B cell (primary cell): ENCODE results near the gene NOL4L.

Experiments
- EZH2 ChIP-seq: IDR thresholded peaks from 2 replicates; pipeline ENCODE4 v1.6.1; 2012; ENCODE audit warnings: borderline replicate concordance, low read depth, mild to moderate bottlenecking, moderate library complexity, low read length; ENCODE audit not compliant: insufficient read depth, poor library complexity, severe bottlenecking
- TF ChIP-seq, protein P1 (sequence below): fragments of 200-600 bp; IDR thresholded peaks from one replicate; pipeline ENCODE4 v1.8.0; 2022; ENCODE audit warnings: antibody characterized with exemption, mild to moderate bottlenecking

DNA sequence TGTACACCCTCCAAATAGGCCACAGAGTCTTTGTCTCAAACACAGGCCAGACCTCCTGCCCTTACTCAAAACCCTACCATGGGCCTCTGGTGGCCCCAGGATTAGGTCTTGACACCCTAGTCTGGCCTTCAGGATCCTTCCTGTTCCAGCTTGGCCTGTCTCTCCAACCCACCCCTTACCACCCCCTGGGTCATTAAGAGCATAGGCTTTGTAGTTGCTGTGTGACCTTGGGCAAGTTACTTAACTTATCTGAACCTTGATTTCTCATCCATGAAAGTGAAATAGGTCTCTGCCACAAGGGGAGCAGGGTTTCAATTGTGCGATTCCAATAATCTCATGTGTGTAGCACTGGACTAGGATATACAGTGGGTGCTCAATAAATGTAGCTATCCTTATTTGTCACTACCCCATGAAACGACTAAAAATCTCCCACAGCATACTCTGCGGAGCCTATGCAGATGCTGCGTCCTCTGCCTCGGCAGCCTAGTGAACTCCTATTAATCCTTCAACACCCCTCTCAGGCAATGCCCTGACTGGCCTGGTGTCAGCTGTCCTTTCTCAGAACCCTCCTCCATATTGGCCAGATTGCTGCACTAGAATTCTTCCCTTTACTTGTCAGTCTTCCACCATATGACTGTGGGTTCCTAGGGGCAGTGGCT, 39.7 kb upstream of the NOL4L start:
- TF ChIP-seq, protein P1, sequence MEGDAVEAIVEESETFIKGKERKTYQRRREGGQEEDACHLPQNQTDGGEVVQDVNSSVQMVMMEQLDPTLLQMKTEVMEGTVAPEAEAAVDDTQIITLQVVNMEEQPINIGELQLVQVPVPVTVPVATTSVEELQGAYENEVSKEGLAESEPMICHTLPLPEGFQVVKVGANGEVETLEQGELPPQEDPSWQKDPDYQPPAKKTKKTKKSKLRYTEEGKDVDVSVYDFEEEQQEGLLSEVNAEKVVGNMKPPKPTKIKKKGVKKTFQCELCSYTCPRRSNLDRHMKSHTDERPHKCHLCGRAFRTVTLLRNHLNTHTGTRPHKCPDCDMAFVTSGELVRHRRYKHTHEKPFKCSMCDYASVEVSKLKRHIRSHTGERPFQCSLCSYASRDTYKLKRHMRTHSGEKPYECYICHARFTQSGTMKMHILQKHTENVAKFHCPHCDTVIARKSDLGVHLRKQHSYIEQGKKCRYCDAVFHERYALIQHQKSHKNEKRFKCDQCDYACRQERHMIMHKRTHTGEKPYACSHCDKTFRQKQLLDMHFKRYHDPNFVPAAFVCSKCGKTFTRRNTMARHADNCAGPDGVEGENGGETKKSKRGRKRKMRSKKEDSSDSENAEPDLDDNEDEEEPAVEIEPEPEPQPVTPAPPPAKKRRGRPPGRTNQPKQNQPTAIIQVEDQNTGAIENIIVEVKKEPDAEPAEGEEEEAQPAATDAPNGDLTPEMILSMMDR = no peak
- TF ChIP-seq EZH2 = no peak
